NCI-H1930 (cell line): Measurements from ENCODE around the gene PAK2.
"Not testable (repeated sequence)": the region's sequence is repeated elsewhere in the genome, so short reads cannot be mapped to it uniquely, and the experiment has no call there.

Experiments used
- DNase-seq, 2 experiments: peaks; one replicate each; lab custom pipeline; 2025; lab: John Stamatoyannopoulos, UW

The PAK2 gene

DNA sequence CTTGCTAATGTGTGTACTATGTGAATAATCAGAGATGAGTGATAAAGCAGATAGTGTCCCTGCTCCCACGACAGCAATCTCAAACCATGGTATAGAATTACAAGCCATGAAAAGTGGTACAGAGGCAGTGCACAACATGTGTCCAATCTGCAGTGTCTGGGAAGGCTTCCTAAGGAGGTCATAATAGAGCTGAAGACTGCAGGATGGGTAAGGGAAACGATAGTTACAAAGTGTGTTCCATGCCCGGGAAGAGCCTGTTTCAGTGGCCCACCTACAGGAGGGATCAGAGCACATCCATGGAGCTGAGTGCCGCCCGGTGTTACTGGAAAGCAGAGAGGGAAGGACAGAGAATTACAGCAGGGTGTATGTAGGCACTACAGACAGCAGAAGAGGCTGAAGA is 48.9 kb downstream of the PAK2 start:
- no peak for DNase-seq

DNA sequence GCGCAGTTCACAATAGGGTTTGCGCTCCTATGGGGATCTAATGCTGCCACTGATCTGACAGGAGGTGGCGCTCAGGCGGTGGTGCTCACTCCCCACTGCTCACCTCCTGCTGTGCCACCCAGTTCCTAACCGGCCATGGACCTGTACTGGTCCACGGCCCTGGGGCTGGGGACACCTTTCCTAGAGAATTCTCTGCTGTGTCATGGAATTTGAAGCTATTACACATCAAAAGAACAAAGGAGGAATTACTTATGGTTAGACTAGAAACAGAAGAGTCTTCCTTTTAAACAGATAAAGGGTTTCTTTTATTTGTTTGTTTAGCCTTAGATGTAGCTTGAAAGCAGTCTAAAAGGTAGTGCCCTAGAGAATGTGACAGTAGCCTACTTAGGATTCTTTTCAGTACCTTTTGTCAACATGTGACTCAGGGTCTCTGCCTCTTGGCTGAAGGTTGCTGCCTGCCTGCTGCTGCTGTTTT is 50.3 kb downstream of the PAK2 start:
- no peak for DNase-seq

DNA sequence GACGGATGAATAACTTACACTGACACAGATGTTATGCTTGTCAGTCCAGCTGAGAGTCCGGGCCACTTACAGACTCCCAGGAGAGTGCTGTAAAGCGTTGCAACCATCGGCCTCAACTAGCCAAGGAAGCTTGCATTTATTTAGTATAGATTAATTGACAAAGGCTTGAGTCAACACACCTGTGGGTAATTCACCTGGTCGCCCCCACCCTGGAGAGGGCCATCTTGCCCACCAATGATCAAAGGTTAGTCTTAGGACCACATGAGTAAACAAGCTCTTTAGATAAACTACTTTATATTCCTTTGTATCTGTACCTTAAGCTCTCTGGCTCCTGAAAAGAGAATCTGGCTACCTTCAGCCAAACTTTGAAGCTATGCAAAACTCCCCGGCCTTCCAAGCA is 51.0 kb downstream of the PAK2 start:
- no peak for DNase-seq

DNA sequence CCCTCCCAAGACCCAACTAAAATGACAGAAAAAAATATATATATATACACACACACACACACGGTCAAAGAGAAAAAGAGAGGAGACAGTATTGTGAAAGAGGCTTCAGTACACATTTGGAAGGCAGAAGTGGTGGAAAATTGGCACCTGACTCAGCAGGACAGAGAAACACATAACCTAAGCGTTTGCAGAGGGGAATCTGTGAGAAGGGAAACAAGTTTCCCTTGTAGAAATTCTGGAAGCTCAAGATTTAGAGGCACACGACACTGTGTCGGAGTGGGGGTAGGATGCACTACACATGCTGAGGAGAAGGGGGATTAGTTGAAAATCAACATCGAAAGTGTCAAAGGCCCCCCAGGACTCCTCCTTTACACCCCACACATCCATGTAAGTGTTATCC is 53.1 kb downstream of the PAK2 start:
- no peak for DNase-seq

DNA sequence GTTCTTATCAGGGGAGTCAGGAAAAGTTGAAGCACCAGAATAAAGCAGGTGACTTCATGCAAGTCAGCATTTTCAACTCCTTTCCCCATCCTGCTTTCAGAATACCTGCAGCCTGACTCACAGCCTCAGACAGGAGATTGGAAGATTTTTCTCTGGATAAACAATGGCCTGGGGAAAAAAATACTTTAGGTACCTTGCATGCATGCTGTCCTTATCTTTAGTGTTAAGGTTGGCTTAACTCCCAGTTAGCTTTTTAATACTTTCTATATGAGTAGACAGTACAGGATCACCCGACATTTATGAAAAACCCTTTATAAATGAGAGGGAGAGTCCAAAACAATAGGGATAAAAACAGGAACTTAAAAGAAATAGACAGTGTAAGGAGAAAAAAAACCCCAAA is 53.6 kb downstream of the PAK2 start:
- DNase-seq, result no peak

DNA sequence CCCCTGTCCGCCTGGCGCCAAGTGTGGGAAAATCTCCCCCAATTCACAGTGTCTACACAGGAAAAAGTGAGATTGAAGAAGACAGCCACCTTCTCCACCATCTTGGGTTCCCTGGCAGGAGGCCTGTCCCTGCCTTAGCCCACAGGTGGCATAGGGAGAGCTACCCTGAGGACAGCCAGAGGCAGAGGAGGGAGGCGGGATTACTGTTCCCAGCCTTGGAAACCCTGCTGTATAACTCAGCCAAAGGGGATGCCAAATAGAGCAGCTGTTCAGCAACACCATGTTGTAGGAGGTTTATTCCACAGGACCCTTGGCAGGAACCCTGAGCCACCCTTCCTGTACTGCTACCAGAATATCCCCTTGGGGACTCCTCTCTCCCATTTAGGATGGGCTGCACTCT is 54.8 kb downstream of the PAK2 start:
- no peak for DNase-seq

DNA sequence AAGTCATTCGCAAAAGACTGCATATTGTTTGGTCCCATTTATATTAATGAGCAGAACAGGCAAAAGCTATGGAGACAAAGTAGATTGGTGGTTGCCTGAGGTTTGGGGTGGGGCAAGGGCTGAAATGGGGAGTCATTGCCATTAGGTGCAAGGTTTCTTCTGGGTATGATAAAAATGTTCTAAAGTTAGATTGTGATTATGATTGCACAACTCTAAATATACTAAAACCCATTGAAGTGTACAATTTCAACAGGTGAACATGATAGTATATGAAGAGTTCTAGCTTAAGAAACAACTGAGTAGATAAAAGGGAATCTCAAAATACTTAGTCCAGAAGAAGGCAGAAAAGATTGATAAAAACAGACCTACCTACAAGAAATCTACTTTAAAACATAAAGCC is 56.7 kb downstream of the PAK2 start:
- DNase-seq, result no peak

DNA sequence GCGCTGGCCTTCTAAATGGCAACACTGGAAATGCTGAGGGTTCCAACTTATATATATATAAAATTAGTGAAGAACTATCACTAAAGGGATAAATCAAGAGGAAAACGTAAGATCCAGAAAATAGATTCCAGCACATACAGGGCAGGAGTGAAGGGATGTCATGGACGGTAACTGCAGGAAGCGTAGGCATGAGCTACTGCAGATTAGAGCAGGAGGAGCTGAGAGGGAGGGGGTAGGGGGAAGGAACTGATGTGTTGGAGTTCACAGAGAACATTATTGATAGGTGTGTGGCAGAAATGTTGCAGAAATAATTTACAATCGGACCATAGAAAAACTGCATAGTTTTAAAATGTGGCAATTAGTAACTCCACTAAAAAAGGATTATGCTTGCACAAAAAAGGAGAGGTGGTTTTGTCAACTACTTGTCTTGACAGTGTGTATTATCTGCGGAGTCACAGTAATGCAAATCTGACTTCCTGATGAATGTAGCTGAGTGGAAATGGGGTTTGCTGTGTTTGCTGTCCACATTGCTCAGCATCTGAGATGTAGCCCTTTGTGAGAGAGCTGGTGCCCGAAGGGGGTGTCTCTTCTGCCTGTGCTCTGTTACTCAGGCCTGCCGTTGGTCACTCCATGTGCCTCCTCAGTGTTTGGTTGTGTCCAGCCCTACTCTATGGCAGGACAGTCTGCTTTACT is 61.2 kb downstream of the PAK2 start:
- DNase-seq, result no peak

DNA sequence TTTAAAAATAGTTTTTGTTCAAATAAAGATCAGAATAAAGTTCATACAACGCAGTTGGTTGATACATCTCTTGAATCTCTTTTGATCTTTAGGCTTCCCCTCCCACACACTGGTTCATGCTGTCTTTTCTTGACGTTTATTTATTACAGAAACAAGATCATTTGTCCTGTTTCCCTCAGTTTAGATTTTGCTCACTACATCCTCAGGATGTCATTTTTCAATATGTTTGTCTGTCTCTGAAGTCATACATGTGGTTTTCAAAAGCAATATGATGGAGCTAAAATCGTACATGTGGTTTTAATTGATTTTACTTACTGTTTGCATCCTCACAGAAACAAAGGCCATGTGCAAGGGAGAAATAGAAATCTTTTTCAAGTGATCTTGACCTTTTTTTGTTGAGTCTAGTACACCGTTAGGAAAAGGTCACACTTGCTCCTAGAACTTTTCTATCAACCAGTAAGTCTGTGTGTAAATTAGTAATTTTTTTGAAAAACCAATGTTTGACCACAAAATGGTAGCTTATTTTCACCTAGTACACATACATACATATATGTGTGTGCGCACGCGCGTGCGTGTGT is 64.3 kb downstream of the PAK2 start:
- no peak for DNase-seq

DNA sequence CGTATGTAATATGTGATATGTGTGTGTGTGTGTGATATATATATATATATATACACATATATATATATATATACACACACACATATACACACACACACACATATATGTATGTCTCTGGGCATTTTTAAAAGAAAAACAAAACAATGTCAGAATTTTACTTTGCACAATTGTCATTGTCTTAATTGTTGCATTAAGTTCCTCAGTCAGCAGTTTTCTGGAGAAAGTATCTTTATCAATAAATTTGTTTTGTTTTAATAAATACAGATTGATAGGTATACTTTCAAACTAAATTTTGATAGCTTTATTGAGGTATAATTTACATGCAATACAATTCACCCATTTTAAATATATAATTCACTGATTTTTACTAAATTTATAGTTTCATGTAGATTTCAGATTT is 65.1 kb downstream of the PAK2 start:
- no peak for DNase-seq

DNA sequence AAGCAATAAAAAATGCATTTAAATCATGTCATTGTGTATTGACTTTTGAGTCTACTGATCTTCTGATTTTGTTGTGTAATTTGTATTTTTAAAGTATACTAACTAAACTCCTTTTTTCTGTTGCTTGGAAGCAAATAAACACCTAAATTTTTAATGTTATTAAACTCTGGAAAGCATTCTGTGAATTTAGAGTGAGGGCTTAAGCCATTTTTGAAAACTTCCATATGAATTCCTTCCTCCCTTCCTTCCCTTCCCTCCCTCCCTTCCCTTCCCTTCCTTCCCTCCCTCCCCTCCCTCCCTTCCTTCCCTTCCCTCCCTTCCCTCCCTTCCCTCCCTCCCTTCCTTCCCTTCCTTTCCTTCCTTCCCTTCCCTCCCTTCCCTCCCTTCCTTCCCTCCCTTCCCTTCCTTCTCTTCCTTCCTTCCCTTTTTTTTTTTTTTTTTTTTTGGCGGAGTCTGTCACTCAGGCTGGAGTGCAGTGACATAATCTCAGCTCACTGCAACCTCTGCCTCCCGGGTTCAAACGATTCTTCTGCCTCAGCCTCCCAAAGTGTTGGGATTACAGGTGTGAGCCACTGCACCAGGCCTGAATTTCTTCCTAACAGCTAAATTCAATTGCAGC is 71.4 kb downstream of the PAK2 start:
- no peak for DNase-seq

DNA sequence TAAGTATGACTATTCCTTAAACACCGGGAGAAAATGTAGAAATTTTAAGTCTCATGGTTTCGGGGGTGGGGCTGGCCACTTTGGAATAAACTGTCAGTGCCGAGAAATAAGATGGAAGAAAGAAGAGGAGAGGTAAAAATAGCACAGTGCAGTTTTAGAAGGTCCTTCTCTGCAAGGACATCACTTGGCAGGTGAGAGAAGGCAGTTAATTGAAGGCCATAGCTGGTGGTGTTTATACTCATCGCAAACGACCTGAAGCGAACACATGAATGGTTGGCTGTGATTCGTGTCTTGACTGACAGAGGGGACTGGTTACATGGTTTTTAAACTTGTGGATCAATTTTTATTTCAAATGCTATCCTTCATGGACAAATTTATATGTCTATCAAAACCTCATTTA is 73.2 kb downstream of the PAK2 start:
- no peak for DNase-seq

DNA sequence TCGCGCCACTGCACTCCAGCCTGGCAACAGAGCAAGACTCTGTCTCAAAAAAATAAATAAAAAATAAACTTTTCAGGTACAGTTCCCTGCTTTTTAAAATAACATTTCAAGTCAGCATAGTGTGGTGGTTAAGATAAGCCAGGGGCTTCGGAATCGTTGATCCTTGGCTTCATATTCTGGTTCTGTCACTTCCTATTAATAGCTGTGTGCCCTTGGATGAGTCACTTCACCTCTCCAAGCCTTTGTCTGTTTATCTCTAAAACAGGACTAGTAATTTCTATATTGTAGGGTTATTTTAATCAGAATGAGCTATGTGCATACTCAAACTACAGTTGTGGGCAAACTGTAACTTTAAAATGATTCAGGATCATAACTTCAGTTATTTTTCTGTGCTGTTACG is 74.2 kb downstream of the PAK2 start:
- DNase-seq, result no peak

DNA sequence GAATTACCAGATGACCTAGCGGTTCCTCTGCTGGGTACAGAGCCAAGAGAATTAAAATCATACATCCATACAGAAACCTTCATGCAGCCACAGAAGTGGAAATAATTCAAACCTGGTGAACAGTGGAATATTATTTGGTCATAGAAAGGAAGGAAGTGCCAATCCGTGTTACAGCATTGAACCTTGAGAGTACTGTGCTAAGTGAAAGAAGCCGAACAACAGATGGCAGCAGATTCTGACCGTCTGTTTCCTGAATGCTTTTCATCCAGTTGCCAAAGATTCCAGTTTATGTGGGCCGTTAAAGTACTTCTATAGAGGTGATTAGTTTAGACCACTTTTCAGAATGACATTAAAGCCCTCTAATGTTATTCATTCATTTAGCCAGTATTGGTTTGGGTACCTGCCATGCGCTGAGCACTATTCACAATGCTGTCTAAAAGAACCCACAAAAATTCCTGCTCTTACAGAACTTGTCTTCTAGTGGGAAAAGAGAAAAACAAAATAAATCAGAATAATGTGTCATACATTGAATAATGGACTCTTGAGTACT is 82.2 kb downstream of the PAK2 start:
- DNase-seq, result no peak

DNA sequence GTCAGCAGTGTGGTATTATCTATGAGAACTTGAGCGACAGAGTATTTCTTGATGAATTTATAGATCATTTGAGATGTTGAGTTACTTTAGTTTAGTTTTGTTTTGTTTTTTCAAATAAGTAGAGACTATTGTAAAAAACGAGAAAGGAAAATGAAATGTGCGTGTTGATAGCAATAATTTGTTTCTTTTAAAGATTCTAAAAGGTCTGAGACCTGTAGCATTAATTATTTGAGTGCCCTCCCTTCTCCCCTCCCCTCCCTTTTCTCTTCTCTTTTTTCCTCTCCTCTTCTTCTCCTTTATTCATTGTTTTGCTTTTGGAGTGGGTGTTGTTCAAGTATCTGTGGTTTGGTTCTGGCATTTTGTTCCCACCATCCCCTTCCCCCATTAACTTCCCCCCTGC is 90.0 kb downstream of the PAK2 start:
- not testable (repeated sequence) for DNase-seq

DNA sequence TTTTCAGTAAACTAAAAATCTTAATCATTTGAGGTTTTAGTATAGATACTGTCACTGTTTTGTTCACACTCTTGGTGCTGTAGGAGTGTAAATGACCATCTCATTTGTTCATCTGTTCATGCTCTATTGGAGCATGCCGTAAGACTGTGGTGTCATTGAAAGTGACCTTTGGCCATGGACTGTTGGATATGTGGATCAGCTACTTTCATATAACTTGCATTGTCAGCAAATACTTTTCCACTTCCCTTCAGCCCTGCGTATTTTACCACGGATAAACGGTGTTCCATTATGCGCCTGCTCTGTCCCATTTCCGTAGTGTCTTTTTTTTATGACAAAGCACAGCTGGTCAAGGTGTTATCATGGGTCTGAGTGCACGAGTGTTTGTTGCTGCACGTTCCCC is 95.4 kb downstream of the PAK2 start:
- DNase-seq, result no peak

DNA sequence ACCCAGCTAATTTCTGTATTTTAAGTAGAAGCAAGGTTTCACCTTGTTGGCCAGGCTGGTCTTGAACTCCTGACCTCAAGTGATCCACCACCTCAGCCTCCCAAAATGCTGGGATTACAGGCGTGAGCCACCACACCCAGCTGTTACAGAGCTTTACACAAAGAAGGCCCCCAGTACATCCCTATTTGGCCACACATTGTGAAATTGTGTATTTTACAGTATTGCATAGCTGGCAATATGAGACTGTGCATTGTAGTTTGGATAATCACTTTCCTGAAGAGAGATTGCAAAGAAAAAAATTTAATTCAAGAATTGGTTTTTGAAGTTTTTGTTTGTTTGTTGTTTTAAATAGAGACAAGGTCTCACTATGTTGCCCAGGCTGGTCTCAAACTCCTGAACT is 97.0 kb downstream of the PAK2 start:
- not testable (repeated sequence) for DNase-seq

DNA sequence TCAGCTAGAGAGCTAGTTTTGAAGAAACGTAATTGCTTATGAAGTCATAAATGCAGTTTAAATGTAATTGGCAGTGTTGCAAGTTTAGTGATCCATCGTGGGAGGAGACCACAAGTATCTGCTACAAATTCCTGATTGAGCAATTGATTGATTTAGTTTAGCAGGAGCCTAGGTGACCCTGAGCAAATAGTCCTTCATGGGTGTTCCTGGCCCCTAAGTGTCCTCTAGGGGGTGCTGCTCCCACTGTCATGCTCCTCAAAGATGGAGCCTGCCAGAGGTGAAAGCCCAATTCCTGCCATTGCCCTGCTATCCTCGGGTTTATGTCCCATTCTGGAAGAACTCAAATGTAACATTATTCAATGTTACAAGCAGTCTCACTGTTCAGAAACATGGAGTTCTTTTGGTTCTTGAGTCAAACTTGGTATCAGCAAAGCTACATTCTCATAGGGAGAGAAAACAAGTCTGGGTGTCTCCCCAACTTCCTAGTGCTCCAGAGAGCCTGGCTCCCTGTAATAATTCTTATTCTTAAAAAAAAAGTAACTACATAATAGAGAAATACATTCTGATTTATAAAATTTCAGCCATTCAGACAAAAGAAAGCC is 98.3 kb downstream of the PAK2 start:
- peak in 1 of 2 experiments; percentile 39 for DNase-seq

DNA sequence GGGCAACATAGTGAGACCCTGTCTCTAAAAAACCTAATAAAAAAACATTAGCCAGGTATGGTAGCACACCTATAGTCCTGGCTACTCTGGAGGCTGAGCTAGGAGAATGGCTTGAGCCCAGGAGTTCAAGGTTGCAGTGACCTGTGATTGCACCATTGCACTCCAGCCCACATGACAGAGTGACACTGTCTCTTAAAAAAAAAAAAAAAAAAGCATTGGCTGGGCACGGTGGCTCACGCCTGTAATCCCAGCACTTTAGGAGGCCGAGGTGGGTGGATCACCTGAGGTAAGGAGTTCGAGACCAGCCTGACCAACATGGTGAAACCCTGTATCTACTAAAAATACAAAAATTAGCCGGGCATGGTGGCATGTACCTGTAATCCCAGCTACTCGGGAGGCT is 99.7 kb downstream of the PAK2 start:
- not testable (repeated sequence) for DNase-seq

DNA sequence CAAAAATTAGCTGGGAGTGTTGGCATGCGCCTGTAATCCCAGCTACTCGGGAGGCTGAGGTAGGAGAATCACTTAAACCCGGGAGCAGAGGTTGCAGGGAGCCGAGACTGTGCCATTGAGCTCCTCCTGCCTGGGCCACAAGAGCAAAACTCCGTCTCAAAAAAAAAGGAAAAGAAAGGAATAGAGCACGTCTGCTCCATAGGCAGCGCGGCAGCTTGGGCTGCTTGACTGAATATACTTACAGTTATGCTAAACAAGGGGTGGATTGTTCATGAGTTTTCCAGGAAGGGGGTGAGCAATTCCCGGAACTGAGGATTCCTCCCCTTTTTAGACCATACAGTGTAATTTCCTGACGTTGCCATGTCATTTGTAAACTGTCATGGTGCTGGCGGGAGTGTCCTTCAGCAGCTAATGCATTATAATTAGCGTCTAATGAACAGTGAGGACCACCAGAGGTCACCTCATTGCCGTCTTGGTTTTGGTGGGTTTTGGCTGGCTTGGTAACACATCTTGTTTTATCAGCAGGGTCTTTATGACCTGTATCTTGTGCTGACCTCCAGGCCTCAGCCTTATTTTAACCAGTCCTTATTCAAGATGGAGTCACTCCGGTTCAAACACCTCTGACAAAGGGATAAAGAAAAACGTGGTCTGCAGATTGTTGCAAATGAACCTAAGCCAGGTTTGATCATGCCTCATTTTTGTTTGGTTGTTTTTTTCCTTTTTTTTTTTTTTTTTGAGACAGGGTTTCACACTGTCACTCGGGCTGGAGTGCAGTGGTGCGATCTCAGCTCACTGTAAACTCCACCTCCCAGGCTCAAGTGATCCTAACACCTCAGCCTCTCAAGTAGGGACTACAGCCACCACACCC is 103.1 kb downstream of the PAK2 start:
- no peak for DNase-seq

DNA sequence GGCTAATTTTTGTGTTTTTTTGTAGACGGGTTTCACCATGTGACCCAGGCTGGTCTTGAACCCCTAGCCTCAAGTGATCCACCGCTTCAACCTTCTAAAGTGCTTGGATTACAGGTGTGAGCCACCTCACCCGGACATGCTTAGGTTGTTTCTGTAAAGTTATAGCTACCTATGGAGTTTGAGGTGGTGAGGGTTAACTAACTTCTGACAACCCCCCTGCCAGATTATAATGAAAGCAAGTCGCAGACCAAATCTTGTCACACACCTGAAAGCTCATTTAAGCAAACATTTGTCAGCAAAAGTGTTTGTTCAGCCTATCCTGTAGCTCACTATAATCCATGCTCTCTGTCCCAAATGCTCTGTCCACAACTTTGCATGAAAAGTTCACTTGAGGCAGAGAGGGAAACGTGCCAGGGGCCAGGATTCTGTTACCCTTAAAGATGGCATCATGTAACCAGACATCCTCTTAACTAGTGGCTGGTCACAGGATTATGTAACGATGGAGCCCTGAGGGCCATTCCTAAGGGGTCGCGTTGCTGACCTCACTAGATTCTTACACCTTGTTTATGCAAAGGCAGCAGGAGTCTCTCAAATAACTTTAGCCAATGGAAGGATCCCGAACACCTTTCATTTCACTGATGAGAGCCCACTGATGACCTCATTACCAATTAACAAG is 103.9 kb downstream of the PAK2 start:
- DNase-seq, result no peak
